IMR-90 (cell line): ENCODE data around the gene MRPL58. TPM values are rescaled to one million over a fixed set of nuclear protein-coding genes. Genes with fewer than 3 reads are reported as not detected.
A peak's percentile ranks its signal among the peaks of the same experiment; 100 is the strongest.

Experiments used
- ATAC-seq: fragments of 200-7000 bp; cut with Tn5 transposase; 2 replicates; pipeline ENCODE4 v1.9.1; 2020; ENCODE audit warnings: low read depth, mild to moderate bottlenecking, moderate library complexity
- BruUV-seq: library from RNA; stranded (reverse); fragments of 400-500 nt; replicated peaks from 2 replicates; lab custom pipeline; 2021; lab: Mats Ljungman, UMichigan
- CTCF ChIA-PET: fragments of 300-600 bp; formaldehyde crosslinking; extraction: SDS; loops from one replicate; lab custom pipeline; 2021; ENCODE audit warnings: antibody characterized with exemption; lab: Yijun Ruan, JAX
- POLR2A ChIA-PET: fragments of 300-600 bp; sonication (Branson Sonifier 250); formaldehyde crosslinking; loops from one replicate; lab custom pipeline; 2022; ENCODE audit warnings: antibody characterized with exemption; ENCODE audit not compliant: unreplicated experiment; lab: Charles Lee
- DNase-seq: peaks from one replicate; pipeline ENCODE4 v3.0.0; 2013
- H2AFZ ChIP-seq: replicated peaks from 2 replicates; pipeline ENCODE3; 2013; ENCODE audit warnings: low read length, mild to moderate bottlenecking; ENCODE audit not compliant: poor library complexity
- H2AK5ac ChIP-seq: 2 replicates; pipeline ENCODE4 v1.6.1; 2013; ENCODE audit warnings: low read depth, low read length, inconsistent platforms
- H2AK9ac ChIP-seq: replicated peaks from 2 replicates; pipeline ENCODE3; 2013; ENCODE audit warnings: mild to moderate bottlenecking, low read depth, low read length, moderate library complexity; ENCODE audit not compliant: poor library complexity
- H2BK120ac ChIP-seq: 2 replicates; pipeline ENCODE4 v1.6.1; 2013; ENCODE audit warnings: low read depth, low read length, inconsistent platforms
- H2BK15ac ChIP-seq: 3 replicates; pipeline ENCODE4 v1.6.1; 2013; ENCODE audit warnings: low read depth, low read length, inconsistent platforms
- H2BK20ac ChIP-seq: 2 replicates; pipeline ENCODE4 v1.6.1; 2013; ENCODE audit warnings: low read depth, mild to moderate bottlenecking, inconsistent platforms, low read length, moderate library complexity
- H2BK5ac ChIP-seq: 2 replicates; pipeline ENCODE4 v1.6.1; 2013; ENCODE audit warnings: mild to moderate bottlenecking, low read depth, low read length, inconsistent platforms; ENCODE audit not compliant: poor library complexity, severe bottlenecking
- H3K14ac ChIP-seq: replicated peaks from 2 replicates; pipeline ENCODE4 v1.6.1; 2013; ENCODE audit warnings: low read depth, low read length, inconsistent platforms
- H3K18ac ChIP-seq: 2 replicates; pipeline ENCODE4 v1.6.1; 2013; ENCODE audit warnings: low read depth, low read length, control low read depth
- H3K23ac ChIP-seq: 2 replicates; pipeline ENCODE4 v1.6.1; 2013; ENCODE audit warnings: low read depth, low read length, inconsistent platforms
- H3K27ac ChIP-seq: 2 replicates; pipeline ENCODE4 v1.5.1; 2013; ENCODE audit warnings: mild to moderate bottlenecking, control low read depth, low read length; ENCODE audit not compliant: insufficient read depth
- H3K27me3 ChIP-seq: 2 replicates; pipeline ENCODE4 v1.6.1; 2013; ENCODE audit warnings: low read length; ENCODE audit not compliant: control insufficient read depth, insufficient read depth
- H3K36me3 ChIP-seq: 2 replicates; pipeline ENCODE4 v1.6.1; 2013; ENCODE audit warnings: low read length, mixed read lengths; ENCODE audit not compliant: control insufficient read depth, insufficient read depth
- H3K4ac ChIP-seq: 2 replicates; pipeline ENCODE4 v1.6.1; 2013; ENCODE audit warnings: low read depth, low read length, inconsistent platforms
- H3K4me1 ChIP-seq: 2 replicates; pipeline ENCODE4 v1.6.1; 2013; ENCODE audit warnings: low read length, mixed read lengths; ENCODE audit not compliant: control insufficient read depth, insufficient read depth
- H3K4me2 ChIP-seq: 2 replicates; pipeline ENCODE4 v1.6.1; 2013; ENCODE audit warnings: low read depth, mild to moderate bottlenecking, control low read depth, low read length, moderate library complexity
- H3K4me3 ChIP-seq: 2 replicates; pipeline ENCODE4 v1.5.1; 2013; ENCODE audit warnings: low read depth, mild to moderate bottlenecking, control low read depth, low read length, moderate library complexity; ENCODE audit not compliant: insufficient read depth
- H3K56ac ChIP-seq: 2 replicates; pipeline ENCODE4 v1.6.1; 2013; ENCODE audit warnings: low read length, inconsistent platforms; ENCODE audit not compliant: insufficient read depth; ENCODE audit errors: extremely low read depth
- H3K79me1 ChIP-seq, 2 experiments: 2 replicates each; pipeline ENCODE4 v1.6.1; 2013; ENCODE audit warnings: low read length in 2 of 2, inconsistent platforms in 1 of 2, low read depth in 1 of 2
- H3K9ac ChIP-seq: 2 replicates; pipeline ENCODE4 v1.6.1; 2013; ENCODE audit warnings: low read depth, low read length, control low read depth
- H3K9me1 ChIP-seq: 2 replicates; pipeline ENCODE4 v1.6.1; 2013; ENCODE audit warnings: low read length, inconsistent platforms; ENCODE audit not compliant: insufficient read depth
- H3K9me3 ChIP-seq: 2 replicates; pipeline ENCODE4 v1.6.1; 2013; ENCODE audit warnings: low read length; ENCODE audit not compliant: control insufficient read depth, insufficient read depth
- H4K20me1 ChIP-seq: 2 replicates; pipeline ENCODE4 v1.6.1; 2013; ENCODE audit warnings: low read length, inconsistent platforms; ENCODE audit not compliant: insufficient read depth
- H4K5ac ChIP-seq: 2 replicates; pipeline ENCODE4 v1.6.1; 2013; ENCODE audit warnings: mild to moderate bottlenecking, low read depth, low read length, control low read depth
- H4K8ac ChIP-seq, 2 experiments: 2 replicates each; pipeline ENCODE4 v1.6.1; 2013; ENCODE audit warnings: low read depth in 2 of 2, low read length in 2 of 2, control low read depth in 1 of 2, inconsistent platforms in 1 of 2
- H4K91ac ChIP-seq: 2 replicates; pipeline ENCODE4 v1.6.1; 2013; ENCODE audit warnings: low read depth, low read length, inconsistent platforms; ENCODE audit not compliant: insufficient read depth
- BHLHE40 ChIP-seq: fragments of 150-350 bp; IDR thresholded peaks from 2 replicates; pipeline ENCODE4 v1.6.1; 2016; ENCODE audit warnings: mild to moderate bottlenecking, low read depth, low read length
- CHD1 ChIP-seq: IDR thresholded peaks from 2 replicates; pipeline ENCODE4 v1.6.1; 2012; ENCODE audit warnings: low read depth, low read length, improper control_type of control experiment
- FOS ChIP-seq: fragments of 150-350 bp; IDR thresholded peaks from 2 replicates; pipeline ENCODE4 v1.6.1; 2016; ENCODE audit warnings: low read depth, low read length
- MAFK ChIP-seq: IDR thresholded peaks from 2 replicates; pipeline ENCODE4 v1.6.1; 2012; ENCODE audit warnings: low read depth, low read length, improper control_type of control experiment
- MAZ ChIP-seq: IDR thresholded peaks from 2 replicates; pipeline ENCODE4 v1.6.1; 2012; ENCODE audit warnings: low read depth, mild to moderate bottlenecking, low read length, improper control_type of control experiment, moderate library complexity, borderline replicate concordance
- MXI1 ChIP-seq: IDR thresholded peaks from 2 replicates; pipeline ENCODE4 v1.6.1; 2012; ENCODE audit warnings: low read depth, mild to moderate bottlenecking, low read length, moderate library complexity, borderline replicate concordance
- NFE2L2 ChIP-seq: fragments of 150-350 bp; IDR thresholded peaks from 2 replicates; pipeline ENCODE4 v1.6.1; 2016; ENCODE audit warnings: low read depth, mild to moderate bottlenecking, low read length
- POLR2A ChIP-seq: IDR thresholded peaks from 2 replicates; pipeline ENCODE4 v1.6.1; 2012; ENCODE audit warnings: mild to moderate bottlenecking, low read depth, low read length
- RAD21 ChIP-seq: IDR thresholded peaks from 2 replicates; pipeline ENCODE4 v1.6.1; 2012; ENCODE audit warnings: low read length, improper control_type of control experiment
- SMC3 ChIP-seq: fragments of 150-350 bp; IDR thresholded peaks from 2 replicates; pipeline ENCODE4 v1.6.1; 2016; ENCODE audit warnings: low read depth, mild to moderate bottlenecking, antibody characterized with exemption, low read length, moderate library complexity
- WGBS, 2 experiments: methylation state at CpG; one replicate each; pipeline versions ENCODE4 v1.1.5 to v1.1.7; 2013; ENCODE audit warnings: missing lambda C conversion rate in 2 of 2; ENCODE audit not compliant: insufficient read length in 1 of 2; ENCODE audit errors: extremely low coverage in 2 of 2; 5-methylcytosine and 5-hydroxymethylcytosine counted together
- dilution Hi-C: fragments of 300-500 bp; cut with HindIII; formaldehyde crosslinking; loops from one replicate; pipeline ENCODE4 v1.14.3; 2018; ENCODE audit warnings: low sequenced_read_pairs; ENCODE audit not compliant: unreplicated experiment
- in situ Hi-C: fragments of 300-500 bp; cut with MboI; formaldehyde crosslinking; loops from 3 replicates; pipeline ENCODE4 v1.14.3; 2019; ENCODE audit warnings: low sequenced_read_pairs, inconsistent platforms, mixed read lengths
- intact Hi-C: fragments of 100-400 bp; cut with micrococcal nuclease; formaldehyde crosslinking; loops from 2 replicates; pipeline ENCODE4 v1.10.0; 2022
- polyA plus RNA-seq, 3 experiments: library from polyadenylated mRNA; depleted of rRNA; stranded (reverse); fragments of >200 nt; gene quantifications; 2 replicates each; pipeline ENCODE4 v1.2.3, GENCODE V29; 2012; ENCODE audit warnings: low replicate concordance in 1 of 3
- total RNA-seq: library from RNA; depleted of rRNA; stranded (reverse); fragments of >200 nt; gene quantifications from 2 replicates; pipeline ENCODE4 v1.2.3, GENCODE V29; 2012
- TF ChIP-seq, protein P1 (sequence below): conservative IDR thresholded peaks from 2 replicates; pipeline ENCODE4 v1.5.1; 2012; ENCODE audit warnings: mild to moderate bottlenecking, low read depth, low read length, improper control_type of control experiment
- TF ChIP-seq, protein P2 (sequence below): fragments of 150-350 bp; IDR thresholded peaks from 2 replicates; pipeline ENCODE4 v1.6.1; 2017; ENCODE audit warnings: mild to moderate bottlenecking, antibody characterized with exemption, low read length, low read depth

The MRPL58 gene
- total and polyA plus RNA-seq, 2 of the 4 experiments (the other 2 are of a cell fraction) = 42.5 to 53.0 TPM

DNA sequence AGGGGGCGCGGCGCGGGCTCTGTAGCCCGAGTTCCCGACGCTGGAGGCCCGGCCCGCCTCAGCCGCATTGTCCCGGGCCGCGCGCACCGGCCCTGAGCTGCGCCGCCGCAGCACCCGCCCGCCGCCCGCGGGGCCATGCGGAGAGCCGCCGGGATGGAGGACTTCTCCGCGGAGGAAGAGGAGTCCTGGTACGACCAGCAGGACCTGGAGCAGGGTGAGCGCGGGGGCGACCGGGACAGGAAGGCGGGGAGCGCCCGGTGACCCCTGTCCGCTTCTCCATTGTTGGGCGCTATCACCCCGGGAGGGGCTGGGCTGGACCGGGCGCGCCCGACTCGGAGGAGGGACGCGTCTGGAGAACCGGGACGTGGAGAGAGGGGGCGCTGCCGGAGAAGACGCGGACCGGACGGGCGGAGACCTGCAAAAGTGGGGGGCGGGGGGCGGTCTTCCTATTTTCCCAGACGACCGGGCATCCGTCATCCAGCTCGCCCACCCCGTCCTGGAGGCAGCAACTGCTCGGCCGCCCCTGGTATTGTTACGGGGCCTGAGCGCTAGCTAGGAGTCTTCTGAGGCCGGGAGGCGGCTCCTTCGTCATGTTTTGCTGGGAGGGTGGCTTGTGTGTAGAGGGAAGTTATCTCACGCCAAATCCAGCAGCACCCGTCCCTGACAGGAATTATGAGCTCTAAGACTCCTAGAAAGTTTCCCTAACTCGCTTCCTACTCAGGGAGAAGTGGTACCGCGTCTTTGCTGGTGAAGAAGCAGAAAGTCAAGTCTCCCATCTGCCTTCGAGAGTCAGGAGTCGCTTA lies 24.4 kb upstream of the MRPL58 start (continued):
- TF ChIP-seq NFE2L2 = no peak
- no peak for TF ChIP-seq RAD21
- peak; percentile 63; the same call in 1 of the 2 replicates for TF ChIP-seq MXI1

DNA sequence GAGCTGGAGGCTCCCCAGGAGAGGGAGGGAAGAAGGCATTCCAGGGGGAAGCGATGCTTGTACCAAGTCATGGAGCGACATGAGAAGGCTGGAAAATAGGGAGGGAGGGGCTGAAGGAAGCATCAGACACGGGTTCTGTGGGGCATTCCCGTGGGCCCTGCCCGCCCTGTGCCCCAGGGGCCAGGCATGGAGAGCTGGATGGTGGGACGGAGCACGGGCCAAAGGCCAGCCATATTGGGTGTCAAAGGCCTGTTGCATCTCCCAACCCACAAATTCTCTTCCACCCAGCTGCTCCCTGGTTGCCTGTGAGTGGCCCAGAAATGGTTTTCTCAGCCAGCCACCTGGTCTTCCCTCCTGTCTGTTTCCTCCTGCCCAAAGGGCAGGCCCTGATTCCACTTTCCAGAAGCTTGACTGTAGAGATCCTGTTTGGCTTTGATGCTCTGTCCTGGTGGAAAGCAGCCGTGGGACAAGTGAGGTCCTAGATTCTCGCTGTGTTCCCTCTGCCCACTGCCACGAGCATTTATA lies 21.8 kb upstream of the MRPL58 start:
- CTCF ChIA-PET = no interaction called here
- H4K20me1 ChIP-seq = peaks cover 14% of the 10 kb centered on the region
- no peak overlapping the region for H3K9ac ChIP-seq
- no peak overlapping the region for H2BK120ac ChIP-seq
- no peak overlapping the region for H3K27ac ChIP-seq
- H2BK20ac ChIP-seq = no peak overlapping the region
- no peak overlapping the region for H3K4ac ChIP-seq
- H2BK15ac ChIP-seq = no peak overlapping the region
- H3K79me1 ChIP-seq = peaks cover 15 to 78% of the 10 kb centered on the region in 2 experiments; a peak in 3 of 4 replicates
- no peak overlapping the region for H3K4me2 ChIP-seq
- H3K27me3 ChIP-seq = no peaks in the 10 kb centered on the region
- 97% methylated on average over 5 of the region's 10 CpGs; no CpG with 5 or more reads in 1 of the 2 experiments for WGBS, 2 experiments
- no peak overlapping the region for H3K56ac ChIP-seq
- H3K14ac ChIP-seq = no peak overlapping the region
- intact Hi-C loops (no loop called here), dilution Hi-C loops (no loop called here), in situ Hi-C loops (no loop called here)
- H3K9me1 ChIP-seq = peaks cover 23% of the 10 kb centered on the region
- H3K9me3 ChIP-seq = no peaks in the 10 kb centered on the region
- no peak overlapping the region for H3K4me3 ChIP-seq
- peaks cover 4% of the 10 kb centered on the region; the same call in 1 of the 2 replicates for H3K36me3 ChIP-seq
- POLR2A ChIA-PET = no interaction called here
- no peak overlapping the region for H2BK5ac ChIP-seq
- no peak overlapping the region for H4K8ac ChIP-seq
- ATAC-seq (no peak), DNase-seq (no peak)
- no peak overlapping the region for H4K91ac ChIP-seq
- H2AK5ac ChIP-seq = peak overlapping the region; percentile 3; the same call in 1 of the 2 replicates
- H2AFZ ChIP-seq = no peak overlapping the region
- peak overlapping the region; percentile 52 for H2AK9ac ChIP-seq
- no peak overlapping the region for H3K23ac ChIP-seq
- no TSS peak for BruUV-seq
- H3K4me1 ChIP-seq = peaks cover 18% of the 10 kb centered on the region
- no peak overlapping the region for H3K18ac ChIP-seq
- no peak overlapping the region for H4K5ac ChIP-seq
- no peak for TF ChIP-seq CHD1
- TF ChIP-seq, protein P1, sequence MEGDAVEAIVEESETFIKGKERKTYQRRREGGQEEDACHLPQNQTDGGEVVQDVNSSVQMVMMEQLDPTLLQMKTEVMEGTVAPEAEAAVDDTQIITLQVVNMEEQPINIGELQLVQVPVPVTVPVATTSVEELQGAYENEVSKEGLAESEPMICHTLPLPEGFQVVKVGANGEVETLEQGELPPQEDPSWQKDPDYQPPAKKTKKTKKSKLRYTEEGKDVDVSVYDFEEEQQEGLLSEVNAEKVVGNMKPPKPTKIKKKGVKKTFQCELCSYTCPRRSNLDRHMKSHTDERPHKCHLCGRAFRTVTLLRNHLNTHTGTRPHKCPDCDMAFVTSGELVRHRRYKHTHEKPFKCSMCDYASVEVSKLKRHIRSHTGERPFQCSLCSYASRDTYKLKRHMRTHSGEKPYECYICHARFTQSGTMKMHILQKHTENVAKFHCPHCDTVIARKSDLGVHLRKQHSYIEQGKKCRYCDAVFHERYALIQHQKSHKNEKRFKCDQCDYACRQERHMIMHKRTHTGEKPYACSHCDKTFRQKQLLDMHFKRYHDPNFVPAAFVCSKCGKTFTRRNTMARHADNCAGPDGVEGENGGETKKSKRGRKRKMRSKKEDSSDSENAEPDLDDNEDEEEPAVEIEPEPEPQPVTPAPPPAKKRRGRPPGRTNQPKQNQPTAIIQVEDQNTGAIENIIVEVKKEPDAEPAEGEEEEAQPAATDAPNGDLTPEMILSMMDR = no peak
- no peak for TF ChIP-seq POLR2A
- TF ChIP-seq MAFK = no peak
- TF ChIP-seq FOS = no peak
- no peak for TF ChIP-seq SMC3
- no peak for TF ChIP-seq BHLHE40
- TF ChIP-seq MAZ = no peak
- no peak for TF ChIP-seq RAD21
- TF ChIP-seq, protein P2, sequence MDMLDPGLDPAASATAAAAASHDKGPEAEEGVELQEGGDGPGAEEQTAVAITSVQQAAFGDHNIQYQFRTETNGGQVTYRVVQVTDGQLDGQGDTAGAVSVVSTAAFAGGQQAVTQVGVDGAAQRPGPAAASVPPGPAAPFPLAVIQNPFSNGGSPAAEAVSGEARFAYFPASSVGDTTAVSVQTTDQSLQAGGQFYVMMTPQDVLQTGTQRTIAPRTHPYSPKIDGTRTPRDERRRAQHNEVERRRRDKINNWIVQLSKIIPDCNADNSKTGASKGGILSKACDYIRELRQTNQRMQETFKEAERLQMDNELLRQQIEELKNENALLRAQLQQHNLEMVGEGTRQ = no peak
